HG03432 (cell line): Measurements from ENCODE around the gene LPP.

Experiments
- ATAC-seq: cut with Tn5 transposase; IDR thresholded peaks from one replicate; pipeline ENCODE4 v1.9.1; 2021; ENCODE audit warnings: mild to moderate bottlenecking, moderate library complexity; ENCODE audit not compliant: unreplicated experiment

The LPP gene

DNA sequence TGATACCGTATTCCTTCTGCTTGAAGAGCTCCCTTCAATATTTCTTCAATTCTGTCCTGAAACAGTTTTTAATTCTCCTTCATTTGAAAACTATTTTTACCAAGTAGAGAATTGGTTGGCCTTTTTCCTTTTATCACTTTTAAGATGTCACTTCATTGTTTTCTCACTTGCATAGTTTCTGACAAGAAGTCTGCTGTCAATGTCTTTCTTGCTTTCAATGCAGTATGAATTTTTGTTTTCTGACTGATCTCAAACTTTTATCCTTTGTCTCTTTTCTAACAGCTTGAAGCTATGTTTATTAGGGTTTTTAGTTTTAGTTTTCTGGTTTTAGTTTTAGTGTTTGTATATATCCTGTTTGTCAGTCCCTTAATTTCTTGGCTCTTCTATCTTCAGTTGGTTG, 653.0 kb downstream of the LPP start:
- ATAC-seq: no peak

DNA sequence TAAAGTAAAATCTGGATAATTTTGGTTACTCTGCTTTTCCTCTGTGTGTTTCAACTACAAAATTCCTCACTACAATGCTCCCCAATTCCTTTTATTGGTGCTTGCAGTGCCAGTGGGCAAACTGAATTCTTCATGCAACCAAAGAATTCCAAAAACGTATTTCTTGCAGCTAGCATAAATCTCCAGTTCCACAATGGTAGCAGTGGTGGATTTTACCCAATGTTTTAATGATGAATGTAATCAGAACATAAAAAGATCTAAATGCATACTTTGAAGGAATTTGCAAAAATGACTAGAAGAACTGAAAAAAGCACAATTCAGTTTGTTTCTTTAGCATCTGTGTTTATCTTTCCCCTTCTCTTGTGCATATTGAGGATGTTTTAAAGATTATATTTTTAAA, 658.2 kb downstream of the LPP start:
- ATAC-seq: no peak

DNA sequence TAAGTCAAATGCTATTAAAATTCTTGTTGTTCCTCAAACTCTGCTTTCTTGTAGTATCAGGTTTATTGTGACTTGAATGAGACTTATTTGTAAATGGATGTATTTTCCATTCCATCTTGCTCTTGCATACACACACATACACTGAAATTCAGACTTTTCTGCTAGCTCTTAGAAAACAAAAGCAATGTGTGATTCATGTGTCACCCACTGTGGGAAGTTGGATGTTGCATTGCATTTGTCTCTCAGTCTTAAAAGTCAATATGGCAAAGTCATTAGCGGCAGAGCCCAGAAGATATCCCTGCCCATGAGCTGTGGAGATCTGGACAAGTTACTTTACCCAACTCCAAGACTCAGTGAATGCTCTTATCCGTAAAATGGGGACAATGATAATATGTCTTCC, 660.6 kb downstream of the LPP start:
- no peak for ATAC-seq

DNA sequence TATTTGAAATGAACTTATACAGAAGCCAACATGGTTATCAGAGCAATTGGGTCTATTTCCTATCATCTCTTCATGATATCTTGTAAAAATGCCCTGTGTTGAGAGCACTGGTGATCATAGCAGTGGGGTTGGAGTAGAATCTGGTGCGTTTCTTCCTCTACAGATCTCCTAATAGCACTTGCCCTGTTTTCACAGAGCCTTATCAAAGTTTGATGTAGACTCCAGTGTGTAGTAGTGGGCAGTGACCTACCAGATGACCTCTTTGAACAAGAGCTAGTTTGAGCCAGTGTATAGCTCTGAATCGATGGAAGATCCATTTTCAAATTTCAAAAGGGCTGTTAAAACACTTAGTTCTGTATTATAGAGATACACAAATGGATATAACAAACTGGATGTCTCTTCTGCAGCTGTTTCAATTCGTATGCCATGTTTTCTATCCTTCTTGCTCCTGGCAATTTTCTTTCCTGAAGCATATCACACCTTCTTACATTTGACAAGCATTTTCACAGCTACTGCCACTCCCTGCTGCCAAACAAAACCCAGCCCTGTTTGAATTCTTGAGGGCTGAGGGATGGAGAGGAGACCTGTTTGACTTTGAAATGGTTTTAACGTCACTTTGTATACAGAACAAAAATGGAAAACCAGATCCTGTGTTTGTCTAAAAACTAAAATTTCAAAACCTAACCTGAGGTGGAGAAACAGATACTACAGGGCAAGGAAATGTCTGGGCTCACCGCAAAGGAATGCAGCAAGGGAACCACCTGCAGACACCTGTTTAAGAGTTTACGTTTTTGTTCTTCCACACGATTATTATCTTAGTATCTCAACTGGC, 663.4 kb downstream of the LPP start:
- ATAC-seq: no peak

DNA sequence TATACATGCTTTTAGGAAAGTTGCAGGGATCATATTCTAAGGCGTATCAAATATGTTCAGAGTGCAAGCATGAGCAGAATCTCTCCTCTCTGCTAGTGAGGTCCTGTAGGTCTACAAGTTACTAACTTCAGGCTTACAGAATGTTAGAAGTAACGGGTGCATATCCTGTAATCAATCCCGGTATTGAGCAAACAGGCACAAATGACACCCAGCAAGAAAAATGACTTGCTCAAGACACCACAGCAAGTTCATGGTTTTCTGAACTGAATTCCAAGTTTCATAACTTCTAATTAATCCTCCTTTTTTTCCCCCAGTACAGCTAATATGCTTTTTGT, 663.9 kb downstream of the LPP start:
- no peak for ATAC-seq

DNA sequence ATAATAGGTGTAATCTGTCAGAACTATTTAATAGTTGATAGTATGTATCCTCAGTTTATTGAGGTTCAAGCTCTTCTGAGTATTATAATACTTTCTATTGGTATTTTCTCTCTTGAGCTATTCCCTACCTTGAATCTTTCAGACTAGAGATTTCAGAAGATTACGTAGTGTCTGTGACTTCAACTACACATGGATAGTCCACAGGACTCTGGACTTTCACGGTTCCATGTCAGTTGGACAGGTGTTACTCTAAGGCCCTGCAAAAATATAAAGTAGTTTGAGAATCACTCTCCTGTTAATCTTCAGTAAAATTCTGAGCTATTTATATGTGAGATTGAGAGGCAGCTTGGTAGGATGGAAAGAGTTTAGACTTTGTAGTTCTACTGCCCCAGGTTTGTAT, 664.3 kb downstream of the LPP start:
- ATAC-seq: no peak

DNA sequence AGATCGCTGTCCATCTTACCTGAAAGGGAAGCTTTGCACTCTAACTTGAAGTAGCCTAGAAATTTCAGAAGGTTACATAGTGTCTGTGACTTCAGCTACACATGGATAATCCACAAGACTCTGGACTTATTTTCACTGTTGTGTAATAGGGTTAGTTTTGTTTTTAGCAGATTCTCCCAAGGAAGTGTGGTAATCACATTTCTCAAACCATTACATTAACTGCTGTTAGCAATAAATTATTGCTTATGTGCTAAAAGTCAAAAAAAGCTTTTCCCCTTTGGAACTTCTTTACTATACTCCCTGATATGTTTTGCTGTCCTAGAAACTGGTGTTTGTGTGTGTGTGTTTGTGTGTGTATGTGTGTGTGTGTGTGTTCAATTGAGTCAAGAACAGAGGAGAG, 666.0 kb downstream of the LPP start:
- ATAC-seq: no peak

DNA sequence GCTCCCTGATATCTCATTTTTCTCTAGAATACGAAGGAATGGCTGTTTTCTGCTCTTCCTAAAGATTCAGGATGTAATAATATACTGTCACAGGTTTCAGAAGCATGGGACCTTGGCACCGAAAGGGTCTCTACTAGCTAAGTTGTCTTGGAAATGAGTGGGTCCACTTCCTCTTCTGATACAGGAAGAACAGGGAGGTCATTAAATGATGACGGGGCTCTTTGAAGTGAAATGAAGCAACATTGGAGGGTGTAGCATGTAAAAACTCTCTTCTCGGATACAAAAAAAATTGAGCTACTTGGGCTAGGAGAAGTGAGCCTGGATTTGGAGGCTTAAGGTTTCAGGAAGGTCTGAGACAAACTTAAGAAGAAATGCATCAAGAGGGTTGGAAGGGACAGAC, 668.0 kb downstream of the LPP start:
- no peak for ATAC-seq

DNA sequence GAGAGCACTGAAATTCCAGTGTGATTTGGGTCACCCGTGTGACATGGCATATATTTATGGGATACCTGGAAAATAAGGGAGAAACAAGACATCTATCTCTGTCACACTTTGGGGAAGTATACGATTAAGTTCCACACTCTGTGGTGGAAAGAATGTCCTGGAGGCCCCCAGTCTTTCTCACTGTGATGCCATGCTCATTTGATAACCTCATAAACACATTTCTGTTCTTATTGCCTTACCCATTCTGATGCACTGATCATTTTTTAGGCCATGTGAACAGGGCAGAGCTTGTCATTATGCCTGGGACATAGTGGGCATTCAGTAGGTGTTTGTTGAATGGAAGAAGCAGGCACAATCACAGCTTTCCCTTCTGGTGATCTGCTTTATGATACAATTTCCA, 668.5 kb downstream of the LPP start:
- no peak for ATAC-seq

DNA sequence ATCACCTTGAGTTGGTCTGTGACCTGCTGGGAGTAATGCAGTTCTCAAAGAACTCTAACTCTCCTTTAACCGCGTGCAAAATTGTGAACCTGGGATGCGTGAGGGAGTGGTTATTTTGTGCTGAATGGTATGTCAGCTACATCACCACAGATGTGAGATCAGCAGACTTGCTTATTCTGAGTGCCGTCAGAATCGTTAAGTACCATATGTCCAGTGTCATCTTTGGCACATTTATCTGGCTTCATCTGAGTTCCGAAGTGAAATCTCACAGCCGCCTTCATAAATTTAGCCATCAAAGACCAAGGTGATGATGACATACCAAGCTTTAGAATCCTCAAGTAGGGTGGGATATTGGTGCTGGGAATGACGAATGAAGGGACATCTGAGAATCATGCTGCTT, 670.6 kb downstream of the LPP start:
- no peak for ATAC-seq

DNA sequence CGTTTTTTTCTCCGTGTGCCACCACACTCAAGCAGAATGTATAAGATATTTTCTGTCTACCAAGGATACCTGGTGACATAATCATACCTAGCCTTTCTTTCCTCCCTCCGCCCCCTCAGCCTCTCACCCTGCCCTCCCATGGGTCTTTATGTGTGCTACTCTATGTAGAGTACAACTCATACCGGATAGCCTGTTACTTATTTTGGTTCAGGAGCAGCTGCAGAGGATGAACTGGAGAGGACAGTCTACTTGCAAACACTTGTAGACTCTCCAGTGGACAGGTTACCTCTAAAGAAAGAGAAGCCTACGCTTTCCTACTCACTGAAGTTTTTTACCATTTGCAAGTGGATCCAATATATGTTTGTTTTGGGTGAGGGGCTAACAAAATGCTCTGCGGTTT, 671.9 kb downstream of the LPP start:
- ATAC-seq: no peak

DNA sequence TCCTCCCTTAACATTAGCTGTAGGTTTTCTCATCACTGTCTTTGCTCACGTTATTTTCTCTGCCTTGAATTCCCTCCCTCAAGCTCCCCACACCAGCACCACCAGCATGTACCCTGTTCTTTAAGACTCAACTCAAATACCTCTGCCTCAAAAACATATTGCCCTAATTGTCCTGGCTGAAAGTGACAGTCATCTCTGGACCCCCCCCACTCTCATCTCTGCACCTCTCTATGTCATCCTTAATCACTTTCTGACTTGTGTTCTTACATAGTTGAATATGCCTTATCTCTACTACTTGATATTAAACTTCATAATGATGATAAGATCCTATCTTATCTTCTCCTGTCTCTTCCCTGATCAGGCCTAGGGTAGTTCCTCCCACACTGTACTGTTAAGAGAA, 672.6 kb downstream of the LPP start:
- ATAC-seq: no peak

DNA sequence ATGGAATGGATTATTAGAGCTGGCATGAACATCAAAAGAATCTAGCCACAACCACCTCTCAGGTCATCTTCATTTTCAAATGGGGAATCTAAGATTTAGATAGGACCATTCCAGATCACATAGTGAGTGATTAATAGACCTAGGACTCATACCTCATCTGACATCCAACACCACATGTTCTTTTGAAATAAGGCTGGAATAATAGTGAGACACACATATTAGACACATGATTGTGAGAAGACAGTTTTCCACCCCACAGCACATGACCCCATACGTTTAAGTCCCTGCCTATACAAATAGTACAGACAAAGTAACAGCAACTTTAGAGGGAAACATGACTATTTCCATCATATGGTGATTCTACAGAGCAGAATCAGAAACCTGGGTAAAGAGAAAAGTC, 673.1 kb downstream of the LPP start:
- no peak for ATAC-seq

DNA sequence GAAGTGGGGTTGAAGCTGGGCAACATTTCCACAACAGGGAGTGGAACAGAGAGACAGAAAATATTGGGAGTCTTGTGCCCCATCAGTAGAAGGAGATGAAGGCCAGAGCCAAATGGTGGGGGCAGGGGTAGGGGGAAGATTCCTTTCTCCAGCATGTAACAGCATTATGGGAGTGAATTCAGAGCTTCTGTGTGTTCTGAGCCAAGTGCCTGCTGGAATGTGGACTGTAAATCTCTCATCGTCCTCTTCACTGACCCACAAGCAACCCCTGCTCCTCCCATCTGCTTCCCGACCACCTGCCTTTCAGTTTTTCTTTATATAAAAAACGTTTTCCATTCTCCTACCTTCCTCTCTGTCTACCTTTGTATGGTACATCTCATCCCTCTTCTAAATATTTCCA, 673.6 kb downstream of the LPP start:
- no peak for ATAC-seq

DNA sequence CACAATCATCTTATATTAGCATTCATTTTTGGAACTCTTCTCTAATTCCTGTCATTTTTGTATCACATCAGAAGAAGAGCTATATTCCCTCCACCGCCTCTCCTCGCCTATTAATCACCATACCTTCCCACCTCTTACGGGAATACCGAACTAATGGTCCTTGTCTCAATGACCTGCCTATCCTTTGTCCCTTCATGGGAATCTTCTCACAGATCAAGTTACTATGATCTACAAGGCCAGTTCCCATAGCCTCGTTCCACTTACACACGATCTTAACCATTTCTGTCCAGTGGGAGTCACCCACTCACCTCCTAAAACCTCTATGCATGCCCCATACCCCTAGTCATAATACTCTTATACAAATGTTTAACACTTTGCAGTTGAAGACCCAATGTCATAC, 675.2 kb downstream of the LPP start:
- ATAC-seq: no peak

DNA sequence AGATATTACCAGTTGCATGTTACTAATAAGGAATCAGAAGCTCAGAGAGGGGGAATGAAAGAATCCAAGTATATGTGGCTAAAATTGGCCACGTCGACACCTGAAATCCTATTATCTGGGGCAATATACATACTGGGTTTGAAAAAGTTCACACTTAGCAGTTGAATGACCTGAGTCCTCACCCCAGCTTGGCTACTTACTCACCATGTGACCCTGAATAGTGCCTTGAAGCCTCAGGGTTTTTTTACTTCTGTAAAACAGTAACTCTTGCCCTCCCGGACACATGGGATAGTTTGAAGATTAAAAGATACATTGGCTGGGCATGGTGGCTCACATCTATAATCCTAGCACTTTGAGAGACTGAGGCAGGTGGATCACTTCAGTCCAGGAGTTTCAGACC, 675.6 kb downstream of the LPP start:
- no peak for ATAC-seq

DNA sequence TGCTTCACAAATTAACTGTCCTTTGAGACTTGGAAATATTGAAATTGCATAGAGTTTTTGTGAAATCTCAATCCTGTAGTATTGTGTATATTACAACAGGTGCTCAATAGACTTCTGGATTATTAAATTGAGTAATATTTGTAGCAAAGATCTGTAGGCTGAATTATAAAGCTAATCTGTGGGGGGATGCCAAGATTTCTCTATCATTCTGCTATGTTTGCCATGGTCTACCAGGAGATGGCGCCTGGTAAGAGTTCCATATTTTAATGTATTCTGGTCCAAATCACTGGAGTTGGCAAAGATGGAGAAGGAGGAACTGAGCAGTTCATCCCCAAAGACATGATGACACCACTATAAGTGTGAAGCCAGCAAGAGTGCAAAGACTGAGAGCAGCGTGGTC, 676.9 kb downstream of the LPP start:
- no peak for ATAC-seq

DNA sequence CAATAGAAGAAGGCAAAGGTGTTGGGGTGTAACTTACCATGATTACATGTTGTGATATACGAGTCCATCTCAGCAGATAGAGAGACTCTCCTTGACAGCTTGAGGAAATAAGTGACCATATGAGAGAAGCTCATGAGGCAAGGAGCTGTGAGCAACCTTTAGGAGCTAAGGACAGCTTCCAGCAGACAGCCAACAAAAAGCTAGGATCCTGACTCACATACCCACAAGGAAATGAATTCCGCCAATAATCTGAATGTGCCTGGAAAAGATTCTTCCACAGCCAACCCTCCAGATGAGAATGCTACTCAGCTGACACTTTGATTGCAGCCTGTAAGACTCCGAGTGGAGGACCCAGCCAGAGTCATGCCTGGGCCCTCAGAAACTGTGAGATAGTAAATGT, 678.2 kb downstream of the LPP start:
- ATAC-seq: no peak

DNA sequence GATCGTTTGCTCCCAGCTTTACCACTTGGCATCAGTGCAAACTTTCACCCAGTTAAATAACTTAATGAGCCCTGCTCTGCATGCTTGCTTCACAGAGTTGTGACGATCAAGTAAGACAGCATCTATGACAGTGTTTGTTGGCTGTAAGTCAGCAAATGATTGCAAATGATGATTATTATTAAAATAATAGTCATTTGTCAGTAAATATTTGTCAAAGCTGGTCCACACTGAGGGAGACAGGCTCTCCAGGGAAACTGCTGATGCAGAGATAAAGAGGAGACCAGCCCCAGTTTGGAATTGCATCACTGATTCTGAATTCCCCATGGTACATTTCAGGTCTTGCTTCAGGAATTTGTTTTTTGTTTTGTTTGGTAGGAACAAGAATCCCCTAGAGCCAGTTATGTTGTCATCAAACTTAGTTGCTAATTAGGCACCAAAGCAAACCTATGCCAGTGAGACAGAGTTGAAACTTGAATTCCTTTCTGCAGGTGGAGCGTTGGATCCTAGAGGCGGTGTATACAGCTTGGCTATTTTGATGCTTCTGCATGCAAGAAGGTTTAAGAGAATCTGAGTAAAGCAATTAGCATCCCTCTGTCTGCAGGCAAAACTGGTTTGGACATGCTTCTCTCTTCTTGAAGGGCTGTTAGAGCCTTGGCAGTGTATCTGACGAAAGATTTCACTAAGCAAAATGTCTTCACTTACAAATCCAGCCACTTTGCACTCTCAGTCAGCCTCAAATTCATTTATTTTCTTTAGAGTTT, 679.2 kb downstream of the LPP start:
- ATAC-seq: no peak

DNA sequence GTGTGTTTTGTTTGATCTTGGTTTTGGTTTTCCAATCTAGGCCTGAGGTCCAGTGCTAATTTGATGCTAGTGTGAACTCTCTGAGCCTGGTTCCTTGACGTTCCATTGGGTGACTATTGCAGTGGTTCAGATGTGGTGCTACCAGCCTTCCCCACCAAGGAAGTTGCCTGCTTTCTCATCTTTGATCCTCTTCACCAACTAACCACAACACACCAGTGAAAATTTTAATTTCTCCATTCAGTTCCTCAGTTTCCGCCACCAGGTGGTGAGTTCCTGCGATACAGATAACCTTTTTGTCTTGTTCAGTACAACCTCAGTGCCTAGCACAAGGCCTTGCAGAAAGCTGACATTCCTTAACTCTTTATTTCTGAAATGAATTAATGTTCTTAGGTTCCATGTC, 680.4 kb downstream of the LPP start:
- no peak for ATAC-seq

DNA sequence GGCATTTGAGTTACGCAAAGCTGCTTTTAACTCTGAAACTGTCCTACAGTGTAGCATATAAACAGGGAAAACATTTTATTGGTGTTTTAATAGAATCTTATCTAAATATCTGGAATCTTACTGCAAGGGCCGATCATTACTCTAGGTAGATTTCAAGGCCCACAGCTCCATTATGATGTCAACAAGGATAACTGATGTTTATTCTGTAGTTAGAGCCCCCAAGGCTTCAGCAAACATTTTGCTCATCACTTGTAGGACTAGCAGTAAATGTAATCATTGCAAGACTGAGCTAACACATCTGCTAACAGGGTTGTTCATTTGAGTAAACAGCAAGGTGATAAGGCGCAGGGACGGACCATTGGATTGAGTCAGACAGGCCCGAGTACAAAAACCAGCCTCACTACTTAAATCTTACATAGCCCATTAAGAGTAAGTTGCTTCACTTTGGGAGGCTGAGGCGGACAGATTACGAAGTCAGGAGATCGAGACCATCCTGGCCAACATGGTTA, 685.3 kb downstream of the LPP start:
- ATAC-seq: no peak

DNA sequence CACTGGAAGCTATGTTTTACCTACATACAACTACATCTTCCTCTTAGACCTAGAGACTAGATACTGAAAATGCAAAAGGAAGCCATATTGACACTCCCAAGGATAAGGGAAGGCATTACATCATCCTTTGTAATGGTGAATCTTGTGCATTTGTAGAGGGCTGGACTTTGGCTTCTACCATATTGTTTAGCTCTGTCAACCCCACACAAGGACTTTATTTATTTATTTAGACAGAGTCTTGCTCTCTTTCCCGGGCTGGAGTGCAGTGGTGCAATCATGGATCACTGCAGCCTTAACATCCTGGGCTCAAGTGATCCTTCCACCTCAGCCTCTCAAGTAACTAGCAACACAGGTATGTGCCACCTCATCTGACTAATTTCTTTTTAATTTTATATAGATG, 686.3 kb downstream of the LPP start:
- ATAC-seq: no peak

DNA sequence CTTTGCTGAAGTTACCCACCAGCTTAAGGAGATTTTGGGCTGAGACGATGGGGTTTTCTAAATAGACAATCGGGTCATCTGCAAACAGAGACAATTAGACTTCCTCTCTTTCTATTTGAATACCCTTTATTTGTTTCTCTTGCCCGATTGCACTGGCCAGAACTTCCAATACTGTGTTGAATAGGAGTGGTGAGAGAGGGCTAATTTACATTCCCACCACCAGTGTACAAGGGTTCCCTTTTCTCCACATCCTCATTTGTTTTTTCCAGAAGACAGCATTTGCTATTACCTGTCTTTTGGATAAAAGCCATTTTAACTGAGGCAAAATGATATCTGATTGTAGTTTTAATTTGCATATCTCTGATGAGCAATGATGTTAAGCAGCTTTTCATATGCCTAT, 687.9 kb downstream of the LPP start:
- no peak for ATAC-seq
